ENCODE results near the gene KCNN3.

KCNN3 gene

GRCh38 chr1:154767315-154768240, 102.5 kb downstream of the KCNN3 start:
- no peak for DNase-seq

- DNase-seq = no peak
These were observed 104.1 kb downstream of the KCNN3 start for GRCh38 chr1:154765970-154766369.

- no peak for DNase-seq
These were observed 105.3 kb downstream of the KCNN3 start for GRCh38 chr1:154764773-154765172.

DNA sequence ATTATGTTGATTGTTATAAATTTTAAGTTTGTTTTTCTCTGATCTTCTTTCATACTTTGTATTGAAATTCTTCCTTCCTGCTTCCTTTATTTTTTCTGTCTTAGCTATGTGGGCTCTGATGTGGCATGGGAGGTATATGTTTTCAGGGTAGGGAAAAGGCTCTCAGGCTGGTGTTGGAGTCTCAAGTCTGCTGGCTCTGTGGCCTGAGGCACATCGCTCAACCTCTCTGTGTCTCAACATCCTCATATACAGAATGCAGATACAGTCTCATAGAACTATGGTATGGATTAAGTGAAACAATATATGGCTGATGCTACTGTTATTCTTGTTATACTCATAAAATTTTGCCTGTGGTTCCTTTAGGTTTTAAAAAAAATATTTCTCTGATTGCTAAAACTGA, 105.9 kb downstream of the KCNN3 start:
- DNase-seq = no peak

- DNase-seq = peak; percentile 79
These were observed 109.6 kb downstream of the KCNN3 start for GRCh38 chr1:154760469-154760933.

- DNase-seq = no peak
These were observed 110.3 kb downstream of the KCNN3 start for GRCh38 chr1:154759793-154760192.

DNA sequence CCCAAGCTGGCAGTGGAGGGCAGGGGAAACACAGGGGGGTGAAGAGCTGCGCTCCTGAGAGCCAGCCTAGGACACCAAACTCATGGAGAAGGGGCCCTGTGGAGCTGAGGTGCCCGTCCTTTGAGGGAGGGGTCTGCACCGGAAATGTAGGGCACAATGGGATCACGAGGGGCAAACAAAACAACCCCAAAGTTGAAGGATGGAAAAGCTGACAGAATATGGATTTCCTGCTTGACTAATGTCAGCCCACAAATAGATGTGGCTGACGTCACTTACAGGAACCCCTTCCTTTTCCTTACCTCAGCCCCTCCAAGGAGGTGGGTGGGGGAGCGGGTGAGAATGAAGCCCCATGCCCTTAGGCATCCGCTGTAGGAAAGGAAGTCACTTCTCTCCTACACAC, 110.9 kb downstream of the KCNN3 start:
- DNase-seq = peak; percentile 37

GRCh38 chr1:154758346-154758745, 111.7 kb downstream of the KCNN3 start:
- no peak for DNase-seq

GRCh38 chr1:154756793-154757548, 113.1 kb downstream of the KCNN3 start:
- no peak for DNase-seq

- no peak for DNase-seq
These were observed 114.0 kb downstream of the KCNN3 start for GRCh38 chr1:154755858-154756730.

DNA sequence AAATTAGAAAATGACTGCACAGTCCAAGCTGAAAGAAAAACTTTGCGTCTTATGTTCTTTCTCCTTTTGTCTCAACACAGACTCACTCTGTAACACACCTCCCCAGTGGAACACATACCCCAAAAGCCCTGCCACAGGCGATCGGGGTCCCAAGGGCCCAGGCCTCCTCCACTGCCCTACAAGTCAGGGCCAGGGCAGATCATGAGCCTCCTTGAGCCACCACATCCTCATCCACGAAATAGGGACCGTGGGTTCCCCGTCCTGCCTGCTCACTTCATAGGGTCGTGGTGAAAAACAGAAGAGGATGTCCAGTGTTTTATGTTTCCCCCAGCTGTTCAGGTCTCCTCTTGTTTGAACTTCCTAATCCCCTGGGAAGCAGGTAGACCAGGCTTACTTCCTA, 116.7 kb downstream of the KCNN3 start:
- no peak for DNase-seq

GRCh38 chr1:154752273-154753030, 117.6 kb downstream of the KCNN3 start:
- DNase-seq = no peak

DNA sequence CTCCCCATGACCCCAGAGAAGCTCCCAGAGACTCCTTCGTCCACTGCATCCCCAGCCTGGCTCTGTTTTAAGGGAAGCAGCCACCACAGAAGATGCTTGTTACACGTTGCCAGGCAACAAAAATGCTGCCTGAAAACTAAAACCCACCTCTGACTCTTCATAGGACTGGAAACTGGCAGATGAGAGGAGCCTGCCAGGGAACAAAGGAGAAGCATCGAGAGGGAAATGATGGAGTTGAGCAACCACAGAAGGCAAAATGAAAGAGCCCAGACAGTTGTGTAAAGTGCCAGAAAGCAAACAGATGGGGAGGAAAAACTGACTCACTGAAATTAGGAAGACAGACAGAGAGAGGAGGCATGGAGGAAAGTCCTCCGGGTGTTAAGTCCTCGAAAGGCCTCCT, 118.4 kb downstream of the KCNN3 start:
- DNase-seq = no peak

GRCh38 chr1:154750681-154751665, 119.1 kb downstream of the KCNN3 start:
- DNase-seq = no peak

DNA sequence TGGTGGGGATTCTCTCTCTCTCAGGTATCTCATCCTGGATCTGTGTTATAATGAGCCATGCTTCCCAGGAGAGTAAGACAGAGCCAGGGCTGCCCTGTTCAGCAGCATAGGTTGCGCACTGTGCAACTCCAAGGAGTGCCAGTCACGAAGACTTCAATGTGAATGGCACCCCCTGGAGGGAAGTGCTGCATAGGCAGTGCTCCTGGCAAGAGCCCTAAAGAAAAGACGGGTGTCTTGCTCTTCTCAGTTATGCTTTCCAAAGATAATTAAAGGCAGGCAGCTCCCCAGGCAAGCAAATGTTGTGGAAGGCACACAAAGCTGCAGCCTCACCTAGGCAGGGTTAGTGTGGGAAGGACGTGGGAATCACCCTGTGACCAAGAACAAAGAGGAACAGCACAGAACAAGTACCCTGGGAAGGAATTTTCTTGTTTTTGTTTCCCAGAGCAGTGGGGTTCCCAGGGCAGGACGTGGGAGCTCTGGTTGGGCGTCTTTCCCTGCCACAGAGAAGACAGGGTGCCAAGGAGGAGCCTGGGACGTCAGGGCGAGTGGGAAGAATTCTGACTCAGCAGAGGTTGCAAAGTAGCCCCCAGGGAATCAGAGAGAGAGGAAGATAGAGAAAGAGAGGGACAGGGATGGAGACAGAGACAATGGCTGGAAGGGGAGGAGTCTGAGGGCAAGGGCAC, 120.9 kb downstream of the KCNN3 start:
- DNase-seq = no peak

DNA sequence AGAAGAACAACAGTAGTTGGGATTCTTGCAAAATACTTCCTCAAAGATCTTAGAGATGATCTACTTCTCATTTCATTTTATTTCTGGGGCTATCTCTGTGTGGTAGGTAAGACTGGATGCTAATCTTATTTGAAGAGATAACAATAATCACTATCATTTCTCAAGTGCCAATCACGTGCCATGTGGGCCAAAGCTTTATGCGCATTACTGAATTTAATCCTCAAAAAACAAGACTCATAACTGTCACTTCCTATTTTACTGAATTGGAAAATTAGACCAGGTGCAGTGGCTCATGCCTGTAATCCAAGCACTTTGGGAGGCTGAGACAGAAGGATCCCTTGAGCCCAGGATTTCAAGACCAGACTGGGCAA, 121.7 kb downstream of the KCNN3 start:
- DNase-seq = no peak

- DNase-seq = peak; percentile 38
These were observed 122.2 kb downstream of the KCNN3 start for GRCh38 chr1:154747740-154748404.

DNA sequence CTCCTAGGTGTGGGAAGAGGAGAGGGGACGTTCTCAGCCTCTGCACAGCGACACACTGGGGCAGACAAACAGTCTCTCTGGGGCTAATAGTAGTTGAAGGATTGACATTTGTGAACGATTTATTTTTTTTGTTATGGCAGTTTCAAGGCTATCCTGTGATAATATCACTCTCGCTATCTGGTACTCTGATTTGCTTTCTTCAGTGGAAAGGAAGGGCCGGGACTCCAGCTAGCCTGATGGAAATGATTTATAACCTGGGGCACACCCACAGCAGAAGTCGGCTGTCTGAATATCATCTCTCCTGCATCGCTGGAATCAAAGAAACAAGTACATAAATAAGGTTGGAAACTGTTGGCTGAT, 122.7 kb downstream of the KCNN3 start:
- DNase-seq = no peak

- DNase-seq = no peak
These were observed 123.3 kb downstream of the KCNN3 start for GRCh38 chr1:154746622-154747299.
